AML-193 (cell line): ENCODE results near the gene ZNF385D.
A peak's percentile ranks its signal among the peaks of the same experiment; 100 is the strongest.

Experiments
- DNase-seq, 2 experiments: peaks; one replicate each; lab custom pipeline; 2025; lab: John Stamatoyannopoulos, UW

The ZNF385D gene

DNA sequence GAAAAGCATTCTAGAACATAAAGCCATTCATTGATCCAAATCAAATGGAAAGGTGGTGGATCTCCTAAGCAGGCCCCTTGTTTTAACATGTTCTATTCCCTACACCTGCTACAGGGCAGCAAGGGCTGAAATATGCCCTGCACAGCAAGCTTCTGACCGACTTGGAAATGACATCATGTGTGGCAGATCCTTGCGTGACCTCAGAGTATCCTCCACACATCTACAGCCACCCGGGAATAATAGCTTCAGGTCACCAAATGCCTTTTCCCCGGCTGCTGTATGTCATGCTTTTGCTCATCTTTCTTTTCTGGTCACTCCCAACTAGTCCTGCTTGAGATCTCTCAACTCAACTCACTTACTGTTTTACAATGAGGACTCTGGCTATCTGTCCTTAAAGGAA, 158.2 kb downstream of the ZNF385D start:
- DNase-seq = no peak

DNA sequence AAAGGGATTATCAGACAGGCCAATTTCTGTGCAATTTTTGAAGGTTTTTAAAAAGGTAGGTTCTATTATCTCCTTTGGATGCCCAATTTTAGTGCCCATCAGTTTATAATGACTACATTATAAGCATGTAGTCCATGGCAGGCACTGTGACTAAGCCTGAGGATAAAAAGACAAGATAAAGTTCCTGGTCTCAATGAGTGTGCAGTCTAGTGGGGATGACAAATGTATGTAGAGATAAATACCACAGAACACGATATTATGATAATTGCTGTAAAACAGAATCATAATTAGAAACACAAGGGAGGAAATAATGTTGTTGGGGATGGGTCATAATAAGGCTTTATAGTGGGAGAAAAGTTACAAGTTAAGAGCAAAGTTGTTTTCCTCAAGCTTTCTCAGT, 163.1 kb downstream of the ZNF385D start:
- DNase-seq = no peak

DNA sequence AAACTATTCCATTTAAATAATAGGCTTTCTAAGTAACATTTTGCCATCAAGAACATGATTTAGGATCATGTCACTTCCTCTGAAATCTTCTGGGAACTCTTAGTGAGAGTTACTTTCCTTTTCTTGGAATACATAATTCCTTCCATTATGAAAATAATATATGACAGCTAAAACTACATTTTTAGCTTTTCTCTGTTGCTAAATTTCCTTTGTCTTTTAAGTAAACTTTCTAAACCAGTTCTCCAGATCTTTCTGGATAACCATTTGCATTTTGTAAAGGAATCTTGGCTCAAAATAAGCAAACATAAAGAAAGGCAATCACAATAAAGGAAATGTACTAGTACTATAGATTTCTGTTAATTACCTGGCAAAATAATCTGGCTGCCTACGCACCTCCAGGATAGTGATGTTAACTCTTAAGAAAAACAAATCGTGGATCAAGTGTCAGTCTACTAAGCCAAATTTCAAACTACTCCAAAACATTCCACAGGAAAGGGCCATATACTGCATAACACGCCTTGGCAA, 165.7 kb downstream of the ZNF385D start:
- no peak for DNase-seq

DNA sequence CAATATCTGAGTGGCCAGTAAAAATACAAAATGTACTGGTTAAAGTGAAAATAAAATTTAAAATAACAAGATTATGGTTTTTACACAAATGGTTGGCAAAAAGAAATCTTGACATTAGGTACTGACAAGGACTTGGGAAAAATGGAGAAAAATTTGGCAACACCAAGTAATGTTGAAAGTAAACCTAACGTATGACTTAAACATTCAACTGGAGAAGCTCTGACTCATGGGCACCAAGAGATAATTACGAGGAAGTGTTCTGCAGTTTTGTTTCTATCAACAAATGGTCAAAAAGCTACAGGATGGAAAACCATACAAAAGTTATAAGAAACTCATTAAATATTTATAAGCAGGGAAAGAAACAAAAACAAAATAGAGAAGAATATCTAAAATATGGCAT, 177.7 kb downstream of the ZNF385D start:
- no peak for DNase-seq

DNA sequence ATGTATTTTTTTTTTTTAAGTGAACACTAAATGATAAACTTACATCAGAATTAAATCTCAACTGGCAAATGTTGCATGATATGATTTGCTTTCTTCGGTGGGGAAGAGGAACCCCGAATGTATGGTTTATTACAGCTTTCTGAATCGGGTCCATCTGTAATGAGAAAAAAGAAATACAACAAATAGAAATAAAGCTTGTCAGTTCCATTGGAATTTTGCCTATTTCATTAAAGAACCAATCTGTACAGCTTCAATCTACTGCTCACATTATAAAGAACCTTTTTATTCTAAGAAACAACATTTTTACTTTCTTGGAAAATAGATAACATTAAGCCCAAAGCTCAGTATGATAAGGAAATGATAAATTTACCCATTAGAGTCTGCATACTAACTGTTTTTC, 186.5 kb downstream of the ZNF385D start:
- no peak for DNase-seq

DNA sequence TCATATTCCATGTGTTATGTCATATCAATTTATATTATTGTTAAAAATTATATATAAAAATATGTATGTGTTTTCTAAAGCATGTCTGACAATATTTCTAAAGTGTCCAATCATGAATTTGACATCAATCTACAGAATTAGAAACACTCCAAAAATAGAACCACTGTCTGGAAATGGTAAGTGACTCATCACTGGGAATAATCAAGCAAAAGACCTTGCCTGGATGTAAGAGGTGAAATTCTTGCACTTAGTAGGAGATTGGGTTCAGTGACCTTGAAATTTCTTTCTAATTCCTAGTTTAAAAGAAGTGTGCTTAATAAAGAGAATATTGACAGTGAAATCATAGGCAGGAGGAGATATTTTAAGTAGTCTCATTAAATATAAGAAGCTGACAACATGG, 188.8 kb downstream of the ZNF385D start:
- DNase-seq = no peak

DNA sequence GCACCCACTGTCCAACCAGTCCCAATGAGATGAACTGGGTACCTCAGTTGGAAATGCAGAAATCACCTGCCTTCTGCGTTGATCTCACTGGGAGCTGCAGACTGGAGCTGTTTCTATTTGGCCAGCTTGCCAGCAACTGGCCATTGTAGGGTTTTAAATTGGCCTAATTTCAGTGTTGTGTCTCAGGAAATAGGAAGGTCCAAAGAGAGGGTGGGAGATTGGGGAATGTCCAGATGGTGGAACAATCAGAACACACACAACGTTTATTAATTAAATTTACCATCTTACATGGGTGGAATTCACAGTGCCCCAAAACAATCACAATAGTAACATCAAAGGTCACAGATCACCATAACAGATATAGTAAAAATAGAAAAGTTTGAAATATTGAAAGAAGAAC, 189.5 kb downstream of the ZNF385D start:
- no peak for DNase-seq

DNA sequence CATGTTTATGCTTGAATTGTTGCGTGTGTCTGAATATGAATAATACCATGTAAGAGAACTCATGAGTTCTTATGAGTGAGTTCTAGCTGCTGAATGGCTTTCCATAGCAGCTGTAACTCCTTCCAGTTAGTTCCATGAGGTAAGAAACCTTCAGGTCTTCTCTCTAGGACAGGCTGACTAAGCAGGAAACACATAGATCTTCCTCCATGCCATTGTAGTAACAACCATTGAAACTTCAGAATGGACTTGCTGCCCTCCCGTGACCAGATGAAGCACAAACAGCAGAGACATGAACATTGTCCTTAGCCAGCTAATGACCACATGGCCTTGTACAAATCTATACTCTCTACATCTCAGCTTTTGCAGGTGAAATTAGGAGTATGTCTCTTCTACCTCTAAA, 200.0 kb downstream of the ZNF385D start:
- peak; percentile 66 to 78 for DNase-seq

DNA sequence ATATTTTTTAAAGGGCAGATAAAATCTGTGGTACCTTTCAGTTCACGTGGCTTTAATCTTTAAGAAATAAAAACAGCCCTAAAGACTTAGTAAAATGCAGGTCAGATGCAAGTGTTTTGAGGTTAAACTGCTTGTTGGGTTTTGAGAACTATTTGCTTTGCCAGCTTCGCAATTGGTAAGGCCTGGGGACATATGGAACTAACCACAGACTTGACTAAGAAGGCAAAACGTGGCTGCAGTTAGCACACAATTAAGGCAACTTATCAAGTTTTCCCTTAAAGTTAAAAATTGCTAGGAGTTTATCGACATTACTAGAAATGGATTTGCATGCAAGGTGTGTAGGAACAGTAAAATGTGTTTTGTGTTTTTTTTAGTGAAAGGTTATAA, 206.9 kb downstream of the ZNF385D start:
- peak; percentile 25 to 57 for DNase-seq

DNA sequence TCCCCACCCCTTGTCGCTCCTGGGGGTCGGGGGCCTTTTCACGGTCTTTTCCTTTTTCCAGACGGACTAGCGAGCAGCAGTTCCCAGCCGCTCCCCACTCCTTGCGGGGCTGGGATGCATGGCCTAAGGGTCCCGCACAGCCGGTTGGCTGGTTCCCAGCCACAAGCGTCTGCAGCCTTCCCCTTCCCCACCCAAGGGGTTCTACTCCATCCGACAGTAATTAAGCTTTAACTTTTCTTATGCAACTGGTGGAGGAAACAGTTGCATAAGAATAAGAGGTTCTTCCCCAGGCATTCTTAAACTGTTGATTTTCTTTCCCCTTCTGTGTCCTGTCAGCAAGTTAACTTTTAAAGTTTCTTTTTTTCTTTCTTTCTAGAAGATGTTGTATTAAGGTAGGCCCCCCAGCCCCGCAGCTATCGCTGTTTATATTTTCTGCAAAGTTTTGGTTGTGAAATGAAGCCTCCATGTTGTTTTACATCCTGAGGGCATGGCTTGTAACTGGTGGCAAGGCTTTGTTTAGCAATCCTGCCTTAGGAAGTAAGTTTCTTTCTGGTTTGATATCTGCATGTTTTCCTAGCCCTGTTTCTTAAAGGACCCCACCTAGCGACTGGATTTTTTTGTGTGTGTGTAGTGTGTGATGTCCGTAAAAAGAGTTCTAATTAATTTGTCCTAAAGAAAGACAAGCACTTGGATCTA, 207.5 kb downstream of the ZNF385D start:
- peak; percentile 47 to 70 for DNase-seq

DNA sequence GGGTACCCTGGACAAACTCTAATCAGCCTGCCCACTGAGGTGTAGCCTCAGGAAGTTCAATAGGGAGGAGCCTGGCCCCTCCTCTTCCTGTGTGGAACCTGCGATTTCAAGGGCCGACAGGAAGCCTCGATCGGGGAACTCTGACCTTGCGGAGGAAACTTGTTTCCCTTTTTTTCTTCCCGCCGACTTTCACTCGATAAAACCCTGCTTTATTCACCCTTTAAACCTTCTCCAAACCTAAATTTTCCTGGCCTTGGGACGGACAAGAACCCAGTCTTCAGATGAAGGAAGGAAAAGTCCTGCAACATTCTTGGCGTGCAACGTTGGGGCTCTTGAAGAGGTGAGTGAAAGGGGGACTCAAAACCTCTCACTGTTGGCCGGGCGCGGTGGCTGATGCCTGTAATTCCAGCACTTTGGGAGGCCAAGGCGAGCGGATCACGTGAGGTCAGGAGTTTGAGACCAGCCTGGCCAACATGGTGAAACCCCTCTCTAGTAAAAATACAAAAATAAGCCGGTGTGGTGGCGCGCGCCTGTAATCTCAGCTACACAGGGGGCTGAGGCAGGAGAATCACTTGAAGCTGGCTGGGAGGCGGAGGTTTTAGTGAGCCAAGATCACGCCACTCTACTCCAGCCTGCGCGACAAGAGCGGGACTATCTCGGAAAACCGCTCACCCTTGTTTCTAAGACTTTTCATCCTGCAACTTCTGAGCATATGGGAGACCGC, 208.2 kb downstream of the ZNF385D start:
- DNase-seq = no peak

DNA sequence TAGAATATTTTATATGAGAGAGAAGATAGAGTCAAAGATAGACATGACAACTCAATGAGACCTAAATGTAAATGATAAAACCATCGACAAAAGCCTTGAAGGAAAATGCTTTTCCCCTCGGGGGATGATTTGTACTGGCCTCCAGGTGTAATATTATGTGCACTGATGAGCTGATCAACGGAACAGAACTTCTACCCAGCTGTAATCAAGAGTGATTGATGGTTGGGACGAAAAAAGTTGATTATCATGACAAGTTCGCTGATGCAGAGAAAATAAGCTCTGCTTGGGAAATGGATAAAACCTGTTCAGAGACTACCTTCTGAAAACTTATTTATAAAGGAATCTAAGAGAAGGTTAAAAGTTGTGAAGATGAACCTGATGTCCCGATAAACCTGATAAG, 210.7 kb downstream of the ZNF385D start:
- no peak for DNase-seq

DNA sequence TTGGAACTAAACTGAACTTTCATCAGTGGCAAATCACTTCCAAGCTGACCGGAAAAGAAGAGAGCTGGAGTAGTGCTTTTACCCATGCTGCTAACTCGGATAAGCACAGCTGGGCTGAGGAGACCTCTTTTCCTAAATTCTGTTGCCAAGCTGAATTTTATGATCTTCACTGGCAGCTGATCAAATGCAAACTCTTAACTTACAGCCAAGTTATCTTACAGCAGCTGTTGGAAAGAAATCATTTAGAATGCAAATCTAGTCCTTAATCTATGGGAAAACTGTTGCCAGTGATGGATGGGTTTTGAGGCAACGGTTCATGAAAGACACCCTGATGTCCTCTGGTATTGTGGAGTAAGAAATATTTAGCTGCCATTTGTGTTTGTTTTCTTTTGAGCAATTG, 216.5 kb downstream of the ZNF385D start:
- DNase-seq = no peak

DNA sequence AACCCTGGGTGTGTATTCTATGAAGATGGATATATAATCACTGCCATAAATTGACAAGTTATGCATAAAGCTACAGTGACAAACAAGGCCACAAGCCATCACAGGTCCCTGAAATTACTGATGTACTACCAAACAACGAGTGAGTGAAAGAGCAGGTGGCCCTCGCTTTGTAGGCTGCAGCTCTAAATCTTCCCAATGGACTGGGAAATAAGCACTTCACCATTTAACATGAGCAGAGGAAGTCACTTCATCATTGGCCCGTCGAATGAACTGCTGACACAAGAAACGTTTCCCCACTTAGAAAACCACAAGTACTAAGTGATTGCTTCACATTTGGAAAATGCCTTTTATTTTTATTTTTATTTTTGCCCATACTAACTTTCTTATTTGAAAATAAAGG, 218.0 kb downstream of the ZNF385D start:
- DNase-seq = peak; percentile 20 to 29

DNA sequence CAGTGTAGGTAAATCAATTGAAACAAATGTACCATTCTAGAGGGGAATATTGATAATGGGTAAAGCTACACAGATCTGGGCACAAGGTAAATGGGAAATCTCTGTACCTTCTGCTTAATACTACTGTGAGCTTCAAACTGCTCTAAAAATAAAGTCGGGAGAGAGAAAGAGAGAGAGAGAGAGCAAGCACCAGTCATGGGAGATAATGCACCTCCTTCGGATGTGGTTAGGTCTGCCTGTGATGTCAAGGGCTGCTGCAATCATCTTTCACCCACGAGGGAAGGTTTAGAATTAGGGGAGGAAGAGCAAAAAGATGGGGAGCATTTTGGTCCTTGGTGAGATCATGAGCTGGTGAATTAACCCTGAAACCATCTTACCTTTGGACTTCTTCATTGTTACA, 219.1 kb downstream of the ZNF385D start:
- DNase-seq = no peak

DNA sequence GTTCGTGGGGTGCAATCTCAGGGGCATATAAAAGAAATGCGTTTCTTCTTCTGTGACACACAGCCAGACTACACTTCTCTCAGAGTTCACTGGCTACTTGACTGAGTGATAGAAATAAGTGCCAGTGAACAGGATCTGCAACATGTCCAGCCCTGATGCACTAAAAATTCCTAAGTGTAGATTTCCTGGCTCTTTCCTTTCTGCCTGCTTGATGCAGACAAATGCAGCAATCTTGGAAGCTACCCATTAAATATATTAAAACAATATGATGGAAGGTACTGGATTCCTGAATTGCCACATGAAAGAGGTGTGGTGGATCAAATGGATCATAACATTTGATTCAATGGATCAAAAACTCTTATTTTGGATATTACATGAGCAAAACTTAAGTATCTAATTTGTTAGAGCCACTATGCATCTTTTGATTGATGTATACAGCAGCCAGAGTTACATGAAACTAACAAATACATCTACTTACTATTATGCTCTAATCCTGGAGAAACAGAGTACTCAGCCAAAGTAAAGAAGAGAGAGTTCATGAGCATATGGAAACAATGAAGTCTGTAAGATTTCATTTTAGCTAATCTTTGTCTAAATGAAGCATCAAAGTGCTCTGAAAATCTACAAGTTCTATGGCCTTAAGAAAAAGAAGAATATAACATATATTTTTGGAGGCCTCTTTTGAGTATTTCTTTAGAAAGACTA, 222.6 kb downstream of the ZNF385D start:
- no peak for DNase-seq

DNA sequence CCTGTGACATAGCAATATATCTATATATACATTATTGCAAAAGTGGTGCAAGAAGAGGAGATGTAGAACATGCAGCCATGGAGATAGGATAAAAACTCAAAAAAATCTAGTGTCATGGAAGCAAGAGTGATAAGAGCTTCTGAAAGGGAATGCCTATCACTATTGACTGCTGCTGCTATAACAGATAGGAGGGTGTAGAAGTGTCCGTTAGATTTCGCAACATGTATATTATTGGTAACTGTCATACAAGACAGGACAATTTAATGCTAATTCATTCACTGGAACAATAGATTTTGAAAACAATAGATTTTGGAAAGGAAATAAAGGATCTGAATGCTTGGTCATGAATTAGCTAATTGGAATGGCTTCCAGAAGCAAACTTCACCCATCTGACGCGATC, 224.5 kb downstream of the ZNF385D start:
- DNase-seq = no peak

DNA sequence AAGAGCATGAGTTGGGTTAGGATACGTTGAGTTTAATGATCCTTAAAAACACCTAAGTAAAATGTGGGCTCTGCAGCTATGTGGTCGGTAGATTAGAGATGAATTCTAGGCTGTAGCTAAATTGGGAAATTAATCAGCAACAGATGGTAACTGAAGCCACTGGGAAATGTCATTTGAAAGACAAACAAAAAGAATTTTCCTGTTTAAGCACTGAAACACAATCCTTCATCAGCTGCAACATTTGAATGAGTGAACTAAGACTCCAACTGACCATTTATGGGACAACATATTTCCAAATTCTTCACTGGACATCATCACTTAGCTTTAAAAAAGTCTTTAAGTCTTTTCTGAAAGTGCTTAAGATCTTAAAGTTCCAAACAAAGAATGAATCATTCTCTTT, 226.9 kb downstream of the ZNF385D start:
- no peak for DNase-seq

DNA sequence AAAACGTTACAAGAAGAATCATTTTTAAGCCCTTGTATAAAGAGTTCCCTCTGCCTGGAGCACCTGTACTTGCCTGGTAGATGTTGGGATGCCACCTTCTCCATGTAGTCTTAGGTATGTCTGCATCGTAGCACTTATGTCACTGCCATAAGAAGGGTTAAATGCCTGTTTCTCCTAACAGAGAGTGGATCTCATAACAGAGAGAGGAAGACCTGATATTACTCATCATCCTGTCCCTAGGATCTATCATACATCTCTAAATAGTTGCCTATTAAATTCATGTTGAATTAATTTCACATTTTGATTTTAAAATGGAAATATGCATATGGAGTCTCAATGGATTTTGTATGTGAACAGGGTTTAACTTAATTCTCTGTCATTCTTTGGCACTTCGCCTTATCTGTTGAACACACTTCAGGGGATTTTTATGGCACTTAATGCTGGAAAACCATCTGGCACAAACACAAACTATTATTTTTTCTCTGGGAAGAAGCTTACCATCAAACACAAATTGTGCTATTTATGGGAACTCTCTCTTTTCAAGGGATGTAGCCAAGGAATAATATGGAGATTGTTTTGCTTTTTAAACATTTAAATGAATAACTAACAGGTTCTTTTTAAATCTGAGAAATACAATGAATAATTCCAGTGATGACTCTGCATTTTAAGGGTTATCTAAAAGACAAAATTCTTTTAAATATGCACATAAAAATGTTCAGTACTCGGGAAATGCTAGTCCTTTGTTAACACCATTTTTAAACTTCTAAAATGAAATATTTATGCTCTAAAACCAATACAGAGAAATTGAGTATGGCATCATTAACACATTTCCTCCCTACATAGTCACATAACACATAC, 230.7 kb downstream of the ZNF385D start:
- DNase-seq = no peak

DNA sequence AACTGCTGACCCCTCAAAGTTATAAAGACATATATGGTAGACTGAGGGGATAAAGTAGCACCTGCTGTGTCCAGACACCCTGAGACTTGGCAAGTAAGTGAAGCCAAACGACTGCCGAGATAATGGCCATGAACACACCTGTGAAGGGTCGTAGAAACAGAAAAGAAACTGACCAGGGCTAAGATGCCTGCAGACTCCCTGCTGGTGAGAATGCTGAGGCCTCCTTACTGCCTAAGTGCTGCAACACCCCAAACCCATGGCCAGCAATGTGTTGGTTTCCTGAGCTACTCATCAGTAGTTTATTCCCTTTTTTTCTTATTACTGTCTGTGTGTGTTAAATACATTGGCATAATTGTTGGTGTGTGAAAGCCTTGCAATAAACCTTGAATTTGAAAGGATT, 233.8 kb downstream of the ZNF385D start:
- no peak for DNase-seq

DNA sequence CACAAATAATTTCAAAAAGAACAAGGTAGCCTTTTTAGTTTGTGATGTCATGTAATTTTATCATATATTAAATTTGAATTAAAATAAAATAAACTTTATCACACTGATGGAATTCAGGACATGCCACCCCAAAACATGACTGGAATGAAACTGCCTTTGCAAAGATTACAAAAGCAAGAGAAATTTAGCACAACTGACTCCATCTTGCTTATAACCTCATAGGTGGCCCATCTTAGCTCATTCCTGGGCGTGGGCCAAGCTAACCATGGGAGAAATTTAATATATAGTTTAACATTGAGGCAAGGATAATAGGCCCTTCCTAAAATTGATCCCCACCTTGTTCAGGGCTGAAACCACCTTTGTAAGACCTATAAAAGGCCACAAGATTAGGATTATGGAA, 235.6 kb downstream of the ZNF385D start:
- no peak for DNase-seq
